ENCODE data around the gene NKAIN2. TPM values are rescaled to one million over a fixed set of nuclear protein-coding genes. Genes with fewer than 3 reads are reported as not detected.

Gene NKAIN2
- polyA plus RNA-seq, 1 donor (not counting 4 experiments of a cell fraction or from before 2014, with no cell fraction given): 0.13 TPM

GRCh38 chr6:124830506-124830905 lies 1026.8 kb downstream of the NKAIN2 start:
- H3K4me1 ChIP-seq (ENCODE audit: control insufficient read depth, extremely low read depth, insufficient read depth, low read length): no peaks in the 10 kb centered on the region
- TF ChIP-seq CTCF (optimal IDR thresholded peaks at IDR 0.05 in 1 of 3, IDR thresholded peaks at IDR 0.05 in 1 of 3, conservative IDR thresholded peaks at IDR 0.05 in 1 of 3; ENCODE audit: extremely low read depth in 1 of 3, insufficient read depth in 2 of 3, low read length in 3 of 3) (no peak), EZH2 (IDR thresholded peaks at IDR 0.05; ENCODE audit: low read length) (no peak)

GRCh38 chr6:124854338-124854922 lies 1050.8 kb downstream of the NKAIN2 start:
- Histone ChIP-seq H3K4me2 (ENCODE audit: control insufficient read depth, extremely low read depth, insufficient read depth, low read depth, low read length) (no peak overlapping the region), H3K27ac (ENCODE audit: control insufficient read depth, insufficient read depth, low read length) (no peak overlapping the region), H3K9ac (ENCODE audit: control insufficient read depth, extremely low read depth, insufficient read depth, low read length) (no peak overlapping the region), H3K79me2 (ENCODE audit: control insufficient read depth, insufficient read depth, low read length) (no peaks in the 10 kb centered on the region), H3K27me3 (ENCODE audit: control insufficient read depth, extremely low read depth, insufficient read depth, low read length) (no peaks in the 10 kb centered on the region), H4K20me1 (ENCODE audit: control insufficient read depth, extremely low read depth, insufficient read depth, low read length) (no peaks in the 10 kb centered on the region), H3K9me1 (ENCODE audit: control insufficient read depth, extremely low read depth, insufficient read depth, low read length) (no peaks in the 10 kb centered on the region), H3K36me3 (ENCODE audit: control insufficient read depth in 2 of 2, extremely low read depth in 1 of 2, insufficient read depth in 2 of 2, low read length in 2 of 2) (no peaks in the 10 kb centered on the region), H3K4me3 (ENCODE audit: control insufficient read depth in 2 of 3, extremely low read depth in 1 of 3, insufficient read depth in 2 of 3, low read depth in 1 of 3, low read length in 3 of 3) (no peak overlapping the region), H3K4me1 (ENCODE audit: control insufficient read depth, extremely low read depth, insufficient read depth, low read length) (no peaks in the 10 kb centered on the region), H3K9me3 (ENCODE audit: control insufficient read depth, low read depth, low read length) (no peaks in the 10 kb centered on the region), H2AFZ (ENCODE audit: control insufficient read depth, low read length) (no peak overlapping the region)
- no peak for FAIRE-seq
- DNase-seq (ENCODE audit: low read depth, low spot score): no peak
- TF ChIP-seq CTCF (optimal IDR thresholded peaks at IDR 0.05 in 1 of 3, IDR thresholded peaks at IDR 0.05 in 1 of 3, conservative IDR thresholded peaks at IDR 0.05 in 1 of 3; ENCODE audit: extremely low read depth in 1 of 3, insufficient read depth in 2 of 3, low read length in 3 of 3) (no peak), EZH2 (IDR thresholded peaks at IDR 0.05; ENCODE audit: low read length) (no peak)
- dilution Hi-C loops (cut with MboI; ENCODE audit: extremely low pct_ligation_motif_present, low sequenced_read_pairs): no loop called here

More at GRCh38 chr6:124830506-124830905, 1026.8 kb downstream of the NKAIN2 start:
- Histone ChIP-seq H3K9ac (ENCODE audit: control insufficient read depth, extremely low read depth, insufficient read depth, low read length) (no peak overlapping the region), H4K20me1 (ENCODE audit: control insufficient read depth, extremely low read depth, insufficient read depth, low read length) (no peaks in the 10 kb centered on the region), H3K9me3 (ENCODE audit: control insufficient read depth, low read depth, low read length) (no peaks in the 10 kb centered on the region), H3K27me3 (ENCODE audit: control insufficient read depth, extremely low read depth, insufficient read depth, low read length) (no peaks in the 10 kb centered on the region), H3K4me3 (ENCODE audit: control insufficient read depth in 2 of 3, extremely low read depth in 1 of 3, insufficient read depth in 2 of 3, low read depth in 1 of 3, low read length in 3 of 3) (no peak overlapping the region), H3K79me2 (ENCODE audit: control insufficient read depth, insufficient read depth, low read length) (no peaks in the 10 kb centered on the region), H3K9me1 (ENCODE audit: control insufficient read depth, extremely low read depth, insufficient read depth, low read length) (no peaks in the 10 kb centered on the region), H2AFZ (ENCODE audit: control insufficient read depth, low read length) (no peak overlapping the region), H3K27ac (ENCODE audit: control insufficient read depth, insufficient read depth, low read length) (no peak overlapping the region), H3K4me2 (ENCODE audit: control insufficient read depth, extremely low read depth, insufficient read depth, low read depth, low read length) (no peak overlapping the region), H3K36me3 (ENCODE audit: control insufficient read depth in 2 of 2, extremely low read depth in 1 of 2, insufficient read depth in 2 of 2, low read length in 2 of 2) (no peaks in the 10 kb centered on the region)
- FAIRE-seq: no peak
- DNase-seq (ENCODE audit: low read depth, low spot score): no peak
- dilution Hi-C loops (cut with MboI; ENCODE audit: extremely low pct_ligation_motif_present, low sequenced_read_pairs): no loop called here
